Muscle layer of colon (tissue), 2 donors: ENCODE data around the gene MAP2K2.

Experiments used
- H3K27ac ChIP-seq: one replicate; pipeline ENCODE4 v1.7.0; 2013; ENCODE audit warnings: low read depth, mild to moderate bottlenecking, low read length, moderate library complexity
- H3K27me3 ChIP-seq, 2 donors: one replicate each; pipeline ENCODE4 v1.7.0; 2013; ENCODE audit warnings: low read length in 2 of 2, mild to moderate bottlenecking in 2 of 2; ENCODE audit not compliant: insufficient read depth in 2 of 2, control insufficient read depth in 1 of 2
- H3K36me3 ChIP-seq: one replicate; pipeline ENCODE4 v1.7.0; 2013; ENCODE audit warnings: mild to moderate bottlenecking, low read length; ENCODE audit not compliant: insufficient read depth
- H3K4me1 ChIP-seq: one replicate; pipeline ENCODE4 v1.7.0; 2013; ENCODE audit warnings: mild to moderate bottlenecking, low read length; ENCODE audit not compliant: insufficient read depth
- H3K4me3 ChIP-seq, 2 donors: one replicate each; pipeline ENCODE4 v1.7.0; 2013; ENCODE audit warnings: low read length in 2 of 2, low read depth in 1 of 2, mild to moderate bottlenecking in 1 of 2, moderate library complexity in 1 of 2
- H3K9ac ChIP-seq: one replicate; pipeline ENCODE4 v1.7.0; 2013; ENCODE audit warnings: low read length
- H3K9me3 ChIP-seq: one replicate; pipeline ENCODE4 v1.7.0; 2013; ENCODE audit warnings: mild to moderate bottlenecking, low read length
- donor health status: abdominal sarcoma.
- donor health status: Adenocarcinoma of cecum.

The MAP2K2 gene

DNA sequence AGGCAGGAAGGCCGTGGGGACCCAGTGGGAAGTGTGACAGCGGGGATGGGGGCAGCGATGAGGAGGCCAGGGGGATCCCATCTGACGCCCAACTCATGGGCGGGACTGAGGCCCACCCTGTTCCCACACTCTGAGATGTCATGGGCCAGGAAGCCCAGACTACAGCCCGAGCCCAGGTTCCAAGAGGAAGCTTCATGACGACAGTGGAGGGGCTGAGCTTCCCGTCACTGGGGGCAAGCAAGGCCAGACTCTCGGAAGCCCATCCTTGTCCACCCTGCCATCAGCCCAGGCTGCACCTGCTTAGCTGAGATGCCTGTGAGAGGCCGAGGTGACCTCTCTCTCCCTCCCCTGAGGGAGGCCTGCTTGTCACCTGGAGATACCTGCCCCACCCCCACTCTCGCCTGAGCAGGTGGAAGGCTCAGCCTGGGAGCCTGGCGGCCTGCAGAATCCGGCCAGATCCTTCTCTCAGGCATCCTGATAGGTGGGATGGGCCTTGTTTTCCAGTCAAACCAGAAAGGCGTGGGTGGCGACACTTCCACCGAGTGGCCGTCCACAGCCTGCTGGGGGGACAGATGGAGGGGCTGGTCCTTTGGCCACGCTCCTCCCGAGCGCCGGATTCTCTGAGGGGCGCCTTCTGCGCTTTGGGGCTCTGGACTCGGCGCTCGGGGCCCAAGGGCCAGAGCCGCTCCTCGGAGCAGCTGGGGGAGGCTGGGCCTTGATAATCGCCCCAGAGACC, 62.1 kb downstream of the MAP2K2 start:
- Histone ChIP-seq H3K4me3 (peak overlapping the region; percentile 29 to 49), H3K36me3 (no peaks in the 10 kb centered on the region), H3K27me3 (no peaks in the 10 kb centered on the region), H3K9me3 (no peaks in the 10 kb centered on the region), H3K4me1 (peaks cover 57% of the 10 kb centered on the region), H3K27ac (peak overlapping the region; percentile 99), H3K9ac (peak overlapping the region; percentile 32)

DNA sequence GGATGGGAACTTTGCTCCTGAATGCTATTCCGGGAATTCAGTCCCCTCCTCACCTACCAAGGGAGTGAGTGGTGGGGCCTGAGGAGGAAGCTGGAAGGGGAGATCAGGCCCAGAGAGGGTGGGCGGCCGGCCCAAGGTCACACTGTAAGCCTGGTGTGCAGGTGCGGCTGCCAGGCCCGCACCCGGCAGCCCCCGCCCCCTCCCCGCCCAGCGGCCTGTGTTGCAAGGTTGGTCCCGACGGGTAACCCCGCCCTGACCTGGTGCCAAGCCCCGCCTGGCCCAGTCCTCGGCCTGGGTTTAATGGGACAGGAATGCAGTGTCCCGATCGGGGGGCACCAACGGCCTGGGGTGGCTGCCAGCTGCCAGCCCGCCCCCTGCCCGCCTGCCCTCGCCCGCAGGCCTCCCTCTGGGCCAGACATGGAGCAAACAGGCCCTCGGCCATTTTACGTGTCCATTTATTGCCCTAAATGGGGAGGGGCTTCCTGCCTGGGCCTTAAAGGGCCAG, 62.7 kb downstream of the MAP2K2 start:
- peak overlapping the region; percentile 29 to 49 for H3K4me3 ChIP-seq
- H3K9me3 ChIP-seq, result no peaks in the 10 kb centered on the region
- no peaks in the 10 kb centered on the region for H3K36me3 ChIP-seq
- H3K9ac ChIP-seq, result peak overlapping the region; percentile 32
- H3K27ac ChIP-seq, result peak overlapping the region; percentile 99
- no peaks in the 10 kb centered on the region for H3K27me3 ChIP-seq
- peaks cover 57% of the 10 kb centered on the region for H3K4me1 ChIP-seq

DNA sequence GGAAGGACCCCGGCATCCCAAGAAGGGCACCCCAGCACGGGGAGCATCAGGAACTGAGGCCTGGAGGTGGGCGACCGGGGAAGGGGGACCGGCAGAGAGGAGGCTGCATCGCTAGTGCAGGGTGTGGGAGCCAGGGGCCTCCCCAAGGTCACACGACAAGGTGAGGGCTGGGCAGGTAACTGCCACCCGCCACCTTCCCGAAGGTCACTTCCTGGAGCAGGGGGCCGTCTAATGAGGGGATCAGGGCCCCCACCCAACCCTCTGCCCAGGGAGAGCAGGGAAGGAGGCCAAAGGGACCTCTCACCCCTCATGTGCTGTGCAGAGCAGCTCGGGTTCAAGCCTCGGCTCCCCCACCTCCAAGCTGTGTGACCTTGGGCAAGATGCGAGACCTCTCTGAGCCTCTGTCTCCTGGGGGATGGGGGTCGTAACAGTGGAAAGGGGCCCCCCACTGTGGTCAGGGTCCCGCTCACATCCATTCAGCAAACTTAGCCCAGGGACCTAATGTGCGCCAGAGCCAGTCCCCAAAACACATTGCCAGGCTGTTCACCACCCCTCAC, 63.2 kb downstream of the MAP2K2 start:
- peak overlapping the region in 1 of 2 donors; percentile 49 for H3K4me3 ChIP-seq
- peak overlapping the region; percentile 99 for H3K27ac ChIP-seq
- no peaks in the 10 kb centered on the region for H3K9me3 ChIP-seq
- H3K27me3 ChIP-seq, result no peaks in the 10 kb centered on the region
- no peak overlapping the region for H3K9ac ChIP-seq
- peaks cover 57% of the 10 kb centered on the region for H3K4me1 ChIP-seq
- peaks cover 4% of the 10 kb centered on the region for H3K36me3 ChIP-seq

DNA sequence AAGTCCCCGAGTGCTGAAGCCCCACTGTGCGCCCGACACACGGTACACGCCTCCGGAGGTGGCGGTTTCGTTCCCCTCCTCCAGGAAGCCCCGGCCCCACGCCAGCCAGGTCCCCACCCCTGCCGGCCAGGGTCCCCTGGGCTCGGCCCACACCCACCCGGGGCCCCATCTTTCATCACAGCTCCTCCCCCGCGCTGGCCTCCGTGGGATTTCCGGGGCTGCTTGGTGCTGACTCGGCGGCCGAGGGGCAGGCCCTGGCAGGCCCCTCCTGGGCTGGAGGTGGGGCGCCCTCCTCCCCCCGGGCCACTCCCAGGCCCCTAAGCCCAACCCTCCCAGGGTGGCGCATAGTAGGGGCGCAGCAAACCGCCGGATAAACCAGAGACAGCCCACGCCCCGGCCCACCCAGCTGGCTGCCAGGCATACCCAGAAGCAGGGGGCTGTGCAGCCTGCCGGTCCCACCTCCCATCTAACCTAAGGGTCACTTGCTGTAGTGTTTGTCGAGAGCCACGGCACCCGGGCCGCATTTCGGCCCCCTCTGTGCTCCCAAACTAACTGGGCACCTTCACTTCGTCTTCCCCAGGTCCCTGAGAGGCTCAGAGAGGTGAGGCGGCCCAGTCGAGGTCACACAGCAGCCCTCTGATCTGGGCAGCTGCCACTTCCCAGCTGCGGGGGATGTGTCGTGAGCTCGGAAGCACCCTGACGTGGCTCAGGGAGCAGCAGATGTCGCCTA, 63.9 kb downstream of the MAP2K2 start:
- no peaks in the 10 kb centered on the region for H3K9me3 ChIP-seq
- H3K4me3 ChIP-seq, result peak overlapping the region in 1 of 2 donors; percentile 49
- no peaks in the 10 kb centered on the region for H3K27me3 ChIP-seq
- H3K27ac ChIP-seq, result peak overlapping the region; percentile 99
- no peak overlapping the region for H3K9ac ChIP-seq
- H3K4me1 ChIP-seq, result peaks cover 57% of the 10 kb centered on the region
- peaks cover 4% of the 10 kb centered on the region for H3K36me3 ChIP-seq

DNA sequence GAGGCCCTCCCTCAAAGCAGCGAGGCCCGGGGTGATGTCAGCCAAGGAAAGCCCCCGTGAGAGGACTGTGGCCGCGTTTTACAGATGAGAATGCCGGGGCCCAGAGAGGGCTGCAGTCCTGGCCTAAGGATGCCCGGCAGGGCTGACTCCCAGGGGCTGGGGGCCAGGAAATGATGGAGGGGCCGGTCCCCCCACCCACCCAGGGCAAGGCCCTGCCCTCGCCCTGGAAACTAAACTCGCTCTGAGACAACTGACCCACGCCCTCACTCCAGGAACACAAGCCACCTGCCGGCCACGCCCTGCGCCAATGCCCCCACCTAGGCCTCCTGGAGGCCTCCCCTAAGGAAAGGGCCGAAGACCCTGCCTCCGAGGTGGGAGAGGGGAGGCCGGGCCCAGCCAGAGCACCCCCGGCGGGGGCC, 64.5 kb downstream of the MAP2K2 start:
- Histone ChIP-seq H3K36me3 (peaks cover 4% of the 10 kb centered on the region), H3K4me1 (peaks cover 57% of the 10 kb centered on the region), H3K4me3 (peak overlapping the region in 1 of 2 donors; percentile 27), H3K27ac (peak overlapping the region; percentile 99), H3K27me3 (no peaks in the 10 kb centered on the region), H3K9ac (peak overlapping the region; percentile 78), H3K9me3 (no peaks in the 10 kb centered on the region)

DNA sequence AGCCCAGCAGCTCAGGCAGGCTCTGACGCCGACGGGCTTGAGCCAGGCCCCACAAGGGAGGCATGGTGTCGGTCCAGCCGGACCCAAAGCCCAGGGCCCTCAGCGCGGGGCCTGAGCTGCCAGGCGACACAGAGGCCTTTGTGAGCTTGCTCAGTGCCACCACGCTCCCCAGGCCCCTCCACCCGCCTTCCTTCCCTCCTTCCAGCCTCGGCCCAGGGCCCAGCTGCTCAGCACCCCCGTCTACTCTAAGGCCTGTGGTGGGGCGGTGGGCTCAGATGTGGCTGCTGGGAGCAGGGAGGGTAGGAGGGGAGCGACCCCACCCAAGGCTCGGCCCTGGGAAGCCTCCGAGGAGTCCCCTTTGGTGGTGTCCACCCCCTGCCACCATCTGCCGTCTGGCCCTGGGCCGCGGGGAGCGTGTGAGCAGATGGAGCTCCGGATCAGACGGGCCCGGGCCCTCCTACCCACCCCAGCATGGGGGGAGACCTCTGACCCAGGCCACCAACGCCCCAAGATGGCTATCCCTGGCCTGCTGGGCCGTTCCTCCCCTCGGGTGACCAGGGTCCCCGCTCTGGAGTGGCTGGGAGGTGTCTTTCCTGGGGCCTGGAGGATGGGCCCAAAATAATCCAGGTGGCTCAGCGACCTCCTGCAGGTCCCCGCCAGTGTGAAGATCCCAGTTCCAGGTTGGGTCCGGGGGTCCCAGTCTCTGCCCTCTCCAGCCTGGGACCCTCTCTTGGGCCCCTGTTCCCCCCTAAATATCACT, 65.0 kb downstream of the MAP2K2 start:
- H3K36me3 ChIP-seq, result peaks cover 4% of the 10 kb centered on the region
- peak overlapping the region; percentile 99 for H3K27ac ChIP-seq
- peaks cover 55% of the 10 kb centered on the region for H3K4me1 ChIP-seq
- H3K9me3 ChIP-seq, result no peaks in the 10 kb centered on the region
- H3K9ac ChIP-seq, result peak overlapping the region; percentile 78
- peak overlapping the region; percentile 16 to 27 for H3K4me3 ChIP-seq
- no peaks in the 10 kb centered on the region for H3K27me3 ChIP-seq

DNA sequence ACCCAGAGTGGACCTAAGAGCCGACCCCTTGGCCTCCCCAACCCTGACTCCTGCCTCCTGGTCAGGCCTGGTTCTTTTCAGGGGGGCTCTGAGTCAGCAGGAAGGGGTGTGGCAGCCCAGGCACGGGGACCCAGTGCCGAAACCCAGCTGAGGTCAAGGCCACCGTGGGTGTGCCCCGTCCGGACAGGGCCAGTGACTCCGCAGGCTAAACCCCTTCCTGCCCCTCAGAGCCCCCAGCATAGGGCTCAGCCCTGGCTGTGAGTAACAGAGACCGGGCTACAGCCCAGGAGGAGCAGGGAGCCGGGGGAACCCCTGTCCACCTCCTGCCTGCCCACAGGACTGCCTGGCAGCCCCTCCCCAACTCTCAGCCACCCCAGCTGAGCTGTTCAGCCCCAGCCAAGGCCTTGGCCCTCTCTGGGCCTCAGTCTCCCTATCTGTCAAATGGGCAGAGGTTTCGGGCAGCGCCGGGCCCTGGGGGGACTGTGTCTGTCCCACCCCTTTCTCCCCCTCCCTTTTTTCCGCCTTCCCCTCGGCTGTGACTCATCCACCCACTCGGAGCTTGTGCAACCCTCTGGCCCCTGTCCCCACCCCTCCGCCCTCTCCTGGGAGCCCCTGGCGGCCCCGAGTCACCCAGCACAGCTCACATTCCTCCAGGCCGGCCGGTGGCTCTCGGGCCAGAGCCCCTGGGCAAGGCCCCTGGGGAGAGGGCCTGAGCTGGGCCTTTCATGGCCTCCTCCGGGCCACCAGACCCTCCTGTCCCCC, 65.8 kb downstream of the MAP2K2 start:
- Histone ChIP-seq H3K27me3 (no peaks in the 10 kb centered on the region), H3K9me3 (no peaks in the 10 kb centered on the region), H3K27ac (peak overlapping the region; percentile 99), H3K9ac (peak overlapping the region; percentile 78), H3K4me3 (peak overlapping the region in 1 of 2 donors; percentile 15), H3K4me1 (peaks cover 53% of the 10 kb centered on the region), H3K36me3 (peaks cover 11% of the 10 kb centered on the region)

DNA sequence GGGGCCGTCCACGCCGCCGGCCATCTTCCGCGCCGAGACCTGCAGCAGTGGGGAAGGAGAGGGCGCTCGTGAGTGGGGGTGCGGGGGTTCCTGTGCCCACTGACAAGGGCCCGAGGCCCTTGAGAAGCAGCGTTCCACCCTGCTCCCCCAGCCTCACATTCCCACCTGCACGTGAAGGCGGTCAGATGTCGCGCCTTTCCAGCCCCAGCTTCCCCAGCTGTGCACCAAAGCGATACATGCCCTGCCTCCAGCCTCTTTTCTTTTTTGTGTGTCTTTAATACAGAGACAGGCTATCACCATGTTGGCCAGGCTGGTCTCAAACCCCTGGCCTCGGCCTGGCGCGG, 68.7 kb downstream of the MAP2K2 start:
- H3K4me3 ChIP-seq, result no peak overlapping the region
- no peaks in the 10 kb centered on the region for H3K27me3 ChIP-seq
- H3K27ac ChIP-seq, result no peak overlapping the region
- peaks cover 28% of the 10 kb centered on the region for H3K4me1 ChIP-seq
- no peaks in the 10 kb centered on the region for H3K9me3 ChIP-seq
- H3K36me3 ChIP-seq, result peaks cover 28% of the 10 kb centered on the region
- H3K9ac ChIP-seq, result no peak overlapping the region

DNA sequence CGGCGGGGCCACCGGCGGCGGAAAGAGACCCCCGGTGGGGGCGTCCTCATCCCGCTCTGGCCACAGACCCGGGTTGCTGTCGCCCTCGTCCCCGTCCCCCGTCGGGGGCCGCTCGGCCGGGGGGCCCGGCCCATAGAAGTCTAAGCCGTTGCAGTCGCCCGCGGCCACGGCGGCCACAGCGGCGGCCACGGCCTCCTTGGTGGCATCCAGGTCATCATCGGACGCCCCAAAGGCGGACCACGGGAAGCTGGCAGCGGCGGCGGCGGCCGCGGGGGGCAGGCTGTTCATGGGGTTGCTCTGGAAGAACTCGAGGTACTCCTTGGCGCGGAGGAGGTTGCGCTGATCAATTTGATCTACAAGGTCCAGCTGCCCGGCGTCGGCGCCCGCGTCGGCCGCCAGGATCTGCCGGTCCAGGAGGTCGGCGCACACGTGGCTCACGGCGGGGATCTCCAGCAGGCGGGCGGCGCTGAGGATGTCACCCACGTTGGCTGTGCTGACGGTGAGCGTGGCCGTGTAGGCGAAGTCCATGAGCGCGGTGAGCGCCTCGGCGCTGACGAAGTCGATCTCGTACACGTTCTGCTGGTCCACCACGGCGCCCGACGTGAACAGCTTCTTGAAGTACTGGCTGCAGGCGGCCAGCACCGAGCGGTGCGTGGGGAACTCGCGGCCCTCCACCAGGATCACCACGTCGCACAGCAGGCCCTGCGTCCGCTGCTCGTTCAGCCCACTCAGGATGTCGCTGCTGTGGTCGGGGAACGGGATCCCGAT, 69.3 kb downstream of the MAP2K2 start:
- peaks cover 23% of the 10 kb centered on the region for H3K4me1 ChIP-seq
- no peaks in the 10 kb centered on the region for H3K27me3 ChIP-seq
- no peak overlapping the region for H3K4me3 ChIP-seq
- H3K27ac ChIP-seq, result no peak overlapping the region
- no peak overlapping the region for H3K9ac ChIP-seq
- H3K36me3 ChIP-seq, result peaks cover 28% of the 10 kb centered on the region
- no peaks in the 10 kb centered on the region for H3K9me3 ChIP-seq
